ENCODE measurements around the gene ACSBG1. TPM values are rescaled to one million over a fixed set of nuclear protein-coding genes. Genes with fewer than 3 reads are reported as not detected.

The ACSBG1 gene
- total RNA-seq, 1 donor from 2014 or later = 0.13 TPM

GRCh38 chr15:78203346-78204225 is 30.8 kb downstream of the ACSBG1 start:
- Mint-ChIP-seq H3K9me3 (ENCODE audit: unreplicated experiment) (no peaks in the 10 kb centered on the region), H3K27ac (ENCODE audit: unreplicated experiment) (no peak overlapping the region), H3K4me3 (ENCODE audit: unreplicated experiment) (no peak overlapping the region), H3K4me1 (ENCODE audit: unreplicated experiment) (peaks cover 25% of the 10 kb centered on the region), H3K36me3 (ENCODE audit: low read depth, unreplicated experiment) (no peaks in the 10 kb centered on the region), H3K27me3 (ENCODE audit: unreplicated experiment) (no peaks in the 10 kb centered on the region)
- no peak for TF ChIP-seq CTCF (IDR thresholded peaks at IDR 0.05; ENCODE audit: unreplicated experiment)
- no peak for DNase-seq (ENCODE audit: low spot score)

GRCh38 chr15:78201281-78202190 is 32.8 kb downstream of the ACSBG1 start:
- no peaks in the 10 kb centered on the region for H3K36me3 Mint-ChIP-seq (ENCODE audit: low read depth, unreplicated experiment)
- H3K4me1 Mint-ChIP-seq (ENCODE audit: unreplicated experiment) = peaks cover 24% of the 10 kb centered on the region
- no peaks in the 10 kb centered on the region for H3K9me3 Mint-ChIP-seq (ENCODE audit: unreplicated experiment)
- peak overlapping the region; percentile 57 for H3K27ac Mint-ChIP-seq (ENCODE audit: unreplicated experiment)
- H3K27me3 Mint-ChIP-seq (ENCODE audit: unreplicated experiment) = no peaks in the 10 kb centered on the region
- no peak overlapping the region for H3K4me3 Mint-ChIP-seq (ENCODE audit: unreplicated experiment)
- DNase-seq (ENCODE audit: low spot score) = no peak
- TF ChIP-seq CTCF (IDR thresholded peaks at IDR 0.05; ENCODE audit: unreplicated experiment) = no peak

- peaks cover 22% of the 10 kb centered on the region for H3K4me1 Mint-ChIP-seq (ENCODE audit: unreplicated experiment)
- TF ChIP-seq CTCF (IDR thresholded peaks at IDR 0.05; ENCODE audit: unreplicated experiment) = no peak
- no peak for DNase-seq (ENCODE audit: low spot score)
These were observed 34.0 kb downstream of the ACSBG1 start for GRCh38 chr15:78200276-78200930.

GRCh38 chr15:78197632-78198031 is 36.7 kb downstream of the ACSBG1 start:
- H3K4me1 Mint-ChIP-seq (ENCODE audit: unreplicated experiment) = peaks cover 20% of the 10 kb centered on the region
- no peak for TF ChIP-seq CTCF (IDR thresholded peaks at IDR 0.05; ENCODE audit: unreplicated experiment)
- no peaks in the 10 kb centered on the region for H3K36me3 Mint-ChIP-seq (ENCODE audit: low read depth, unreplicated experiment)
- H3K9me3 Mint-ChIP-seq (ENCODE audit: unreplicated experiment) = no peaks in the 10 kb centered on the region
- H3K4me3 Mint-ChIP-seq (ENCODE audit: unreplicated experiment) = no peak overlapping the region
- DNase-seq (ENCODE audit: low spot score) = no peak
- H3K27ac Mint-ChIP-seq (ENCODE audit: unreplicated experiment) = no peak overlapping the region
- peaks cover 5% of the 10 kb centered on the region for H3K27me3 Mint-ChIP-seq (ENCODE audit: unreplicated experiment)

More at GRCh38 chr15:78200276-78200930, 34.0 kb downstream of the ACSBG1 start:
- Mint-ChIP-seq H3K27me3 (ENCODE audit: unreplicated experiment) (peaks cover 2% of the 10 kb centered on the region), H3K9me3 (ENCODE audit: unreplicated experiment) (no peaks in the 10 kb centered on the region), H3K4me3 (ENCODE audit: unreplicated experiment) (no peak overlapping the region), H3K36me3 (ENCODE audit: low read depth, unreplicated experiment) (no peaks in the 10 kb centered on the region), H3K27ac (ENCODE audit: unreplicated experiment) (no peak overlapping the region)

Measured in endothelial cell (in vitro differentiated cells).